IMR-90 (cell line): Measurements from ENCODE around the gene LUZP2.

Experiments
- CEBPB ChIP-seq: IDR thresholded peaks from 2 replicates; pipeline ENCODE4 v1.6.1; 2012; ENCODE audit warnings: low read depth, low read length, improper control_type of control experiment
- CTCF ChIP-seq: conservative IDR thresholded peaks from 2 replicates; pipeline ENCODE4 v1.5.1; 2012; ENCODE audit warnings: mild to moderate bottlenecking, low read depth, low read length, improper control_type of control experiment
- MAZ ChIP-seq: IDR thresholded peaks from 2 replicates; pipeline ENCODE4 v1.6.1; 2012; ENCODE audit warnings: low read depth, mild to moderate bottlenecking, low read length, improper control_type of control experiment, moderate library complexity, borderline replicate concordance
- POLR2A ChIP-seq: IDR thresholded peaks from 2 replicates; pipeline ENCODE4 v1.6.1; 2012; ENCODE audit warnings: mild to moderate bottlenecking, low read depth, low read length
- SMC3 ChIP-seq: fragments of 150-350 bp; IDR thresholded peaks from 2 replicates; pipeline ENCODE4 v1.6.1; 2016; ENCODE audit warnings: low read depth, mild to moderate bottlenecking, antibody characterized with exemption, low read length, moderate library complexity
- USF2 ChIP-seq: fragments of 150-350 bp; IDR thresholded peaks from 2 replicates; pipeline ENCODE4 v1.6.1; 2017; ENCODE audit warnings: mild to moderate bottlenecking, antibody characterized with exemption, low read length, low read depth

- TF ChIP-seq CTCF (no peak), CEBPB (no peak), POLR2A (no peak), USF2 (no peak), SMC3 (no peak), MAZ (no peak)
Observed at GRCh38 chr11:24619900-24620299, 123.0 kb downstream of the LUZP2 start.
